Measurements from ENCODE around the gene AVL9. TPM values are rescaled to one million over a fixed set of nuclear protein-coding genes. Genes with fewer than 3 reads are reported as not detected.

AVL9 gene
- total RNA-seq, 4 donors from 2014 or later = 50.9 to 69.2 (median 62.9) TPM

DNA sequence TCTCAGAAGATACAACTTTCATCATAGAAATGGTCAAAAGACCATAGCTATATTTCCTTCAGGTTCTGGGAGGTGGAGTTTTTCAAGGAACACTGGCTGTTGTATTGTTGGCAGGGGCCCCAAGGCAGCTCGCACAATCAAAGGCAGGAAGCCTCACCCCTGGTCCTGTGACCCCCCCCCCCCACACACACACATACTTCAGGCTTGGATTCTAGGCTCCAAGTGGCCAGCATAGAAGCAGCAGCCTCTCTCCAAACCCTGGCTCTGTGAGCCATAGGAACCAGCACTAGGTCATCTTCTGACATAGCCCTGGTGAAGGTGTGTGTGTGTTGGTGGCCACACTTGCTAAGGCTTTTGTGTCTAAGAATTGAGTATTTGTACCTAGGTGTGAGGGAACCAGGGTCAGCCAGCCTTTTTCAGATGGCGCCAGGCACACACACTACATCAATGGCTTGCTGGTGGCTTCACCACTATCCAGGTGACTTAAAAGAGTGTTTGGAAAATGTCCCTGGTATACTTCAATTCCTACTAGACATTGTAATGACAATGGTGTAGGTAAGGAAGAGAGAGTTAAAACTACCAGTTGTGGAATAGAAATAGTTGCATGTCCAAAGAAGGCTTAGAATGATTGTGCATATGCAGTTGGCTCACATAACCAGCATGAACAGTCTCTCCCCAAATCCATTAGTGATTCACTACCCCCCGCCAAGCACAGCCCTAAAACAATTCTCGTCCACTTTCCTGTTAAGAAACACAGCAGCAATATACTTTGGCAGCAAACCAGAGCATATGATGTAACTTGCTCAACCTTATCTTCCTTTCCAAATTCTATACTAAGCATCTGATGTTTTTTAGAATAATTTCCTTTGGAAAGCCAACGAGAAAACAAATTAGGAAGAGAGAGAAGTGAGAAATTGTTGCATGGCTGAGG is 91.3 kb downstream of the AVL9 start:
- no peak for DNase-seq
- intact Hi-C loops (cut with DNase I; ENCODE audit: low total_unique reads) (no loop called here), in situ Hi-C loops (cut with MboI; ENCODE audit: low pct_ligation_motif_present in 1 of 4, low pct_unique_long_range_greater_than_20kb in 1 of 4, low sequenced_read_pairs in 3 of 4) (no loop called here)

DNA sequence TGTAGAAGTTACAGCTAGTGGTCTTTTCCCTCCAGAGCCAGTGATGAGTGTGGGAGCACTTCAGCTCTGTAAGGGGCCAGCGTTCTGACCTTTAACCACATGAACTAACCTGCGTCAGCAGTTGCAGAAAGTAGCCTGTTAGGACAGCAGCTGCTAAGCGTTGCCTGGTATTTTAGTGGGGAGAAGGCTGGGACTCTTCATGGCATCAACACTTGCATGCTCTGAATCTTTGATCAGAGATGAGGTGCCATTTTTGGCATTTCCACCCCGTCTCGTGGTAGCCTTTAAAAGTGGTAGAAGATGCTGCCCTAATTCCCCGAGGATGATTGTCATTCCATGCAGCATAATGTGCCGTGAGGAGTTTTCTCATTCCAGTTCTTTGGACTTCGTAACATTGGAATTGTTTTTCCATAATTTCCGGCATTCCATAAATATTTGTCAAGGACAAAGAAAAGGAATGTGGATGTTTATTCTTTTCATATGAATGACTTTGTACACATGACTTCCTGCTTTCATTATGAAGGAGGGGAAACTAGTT is 92.2 kb downstream of the AVL9 start:
- Histone ChIP-seq H3K27me3 (no peaks in the 10 kb centered on the region), H3K36me3 (peaks cover 0 to 26% (median 9%) of the 10 kb centered on the region in 4 donors), H3K4me3 (no peak overlapping the region), H3K27ac (peak overlapping the region; percentile 35 to 47 (median 39)), H3K4me1 (peaks cover 0 to 8% (median 5%) of the 10 kb centered on the region in 4 donors), H3K9me3 (no peaks in the 10 kb centered on the region)
- TF ChIP-seq POLR2AphosphoS5 (IDR thresholded peaks at IDR 0.05) (no peak), EP300 (IDR thresholded peaks at IDR 0.05; ENCODE audit: low read depth) (no peak)
- TF ChIP-seq, protein P1, sequence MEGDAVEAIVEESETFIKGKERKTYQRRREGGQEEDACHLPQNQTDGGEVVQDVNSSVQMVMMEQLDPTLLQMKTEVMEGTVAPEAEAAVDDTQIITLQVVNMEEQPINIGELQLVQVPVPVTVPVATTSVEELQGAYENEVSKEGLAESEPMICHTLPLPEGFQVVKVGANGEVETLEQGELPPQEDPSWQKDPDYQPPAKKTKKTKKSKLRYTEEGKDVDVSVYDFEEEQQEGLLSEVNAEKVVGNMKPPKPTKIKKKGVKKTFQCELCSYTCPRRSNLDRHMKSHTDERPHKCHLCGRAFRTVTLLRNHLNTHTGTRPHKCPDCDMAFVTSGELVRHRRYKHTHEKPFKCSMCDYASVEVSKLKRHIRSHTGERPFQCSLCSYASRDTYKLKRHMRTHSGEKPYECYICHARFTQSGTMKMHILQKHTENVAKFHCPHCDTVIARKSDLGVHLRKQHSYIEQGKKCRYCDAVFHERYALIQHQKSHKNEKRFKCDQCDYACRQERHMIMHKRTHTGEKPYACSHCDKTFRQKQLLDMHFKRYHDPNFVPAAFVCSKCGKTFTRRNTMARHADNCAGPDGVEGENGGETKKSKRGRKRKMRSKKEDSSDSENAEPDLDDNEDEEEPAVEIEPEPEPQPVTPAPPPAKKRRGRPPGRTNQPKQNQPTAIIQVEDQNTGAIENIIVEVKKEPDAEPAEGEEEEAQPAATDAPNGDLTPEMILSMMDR (IDR thresholded peaks at IDR 0.05) = no peak
- intact Hi-C loops (cut with DNase I; ENCODE audit: low total_unique reads) = no loop called here
- in situ Hi-C loops (cut with MboI; ENCODE audit: low pct_ligation_motif_present in 1 of 4, low pct_unique_long_range_greater_than_20kb in 1 of 4, low sequenced_read_pairs in 3 of 4) = no loop called here
- no peak for DNase-seq
- WGBS, 2 donors (ENCODE audit: low coverage in 1 of 2) = 59 to 66% methylated on average over 4 to 9 of the region's 9 CpGs

More for the DNA sequence above, 91.3 kb downstream of the AVL9 start:
- Histone ChIP-seq H3K4me3 (no peak overlapping the region), H3K27ac (peak overlapping the region; percentile 2 to 51 (median 37)), H3K9me3 (no peaks in the 10 kb centered on the region), H3K36me3 (peaks cover 0 to 35% (median 13%) of the 10 kb centered on the region in 4 donors), H3K4me1 (peaks cover 0 to 8% (median 5%) of the 10 kb centered on the region in 4 donors), H3K27me3 (no peaks in the 10 kb centered on the region)
- WGBS, 2 donors (ENCODE audit: low coverage in 1 of 2) = 48 to 66% methylated on average over 4 to 5 of the region's 5 CpGs
- TF ChIP-seq EP300 (IDR thresholded peaks at IDR 0.05; ENCODE audit: low read depth) (no peak), POLR2AphosphoS5 (IDR thresholded peaks at IDR 0.05) (no peak), POLR2A (IDR thresholded peaks at IDR 0.05) (no peak)
- TF ChIP-seq, protein P1 (IDR thresholded peaks at IDR 0.05) = no peak

DNA sequence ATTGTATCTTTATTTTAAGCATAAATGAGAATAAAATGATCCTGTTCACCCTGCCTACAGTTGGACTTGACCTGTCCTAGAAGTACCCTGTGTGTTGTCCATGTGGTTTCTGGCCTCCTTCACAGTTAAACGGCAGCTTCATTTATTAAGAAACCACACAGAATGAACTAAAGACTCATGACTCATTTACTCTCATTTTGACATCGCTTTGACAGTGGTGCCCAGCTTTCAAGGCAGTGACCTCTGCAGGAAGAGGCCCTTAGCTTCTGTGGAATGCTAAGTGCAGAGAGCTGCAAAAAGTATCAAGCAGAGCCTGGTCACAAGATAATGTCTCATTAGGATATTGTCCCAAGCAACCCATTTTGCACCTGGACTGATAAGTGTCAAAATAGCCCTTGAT is 93.4 kb downstream of the AVL9 start:
- WGBS, 2 donors (ENCODE audit: low coverage in 1 of 2) = 39 to 62% methylated on average over 2 of the region's 2 CpGs
- Histone ChIP-seq H3K27me3 (no peaks in the 10 kb centered on the region), H3K4me3 (no peak overlapping the region), H3K27ac (peak overlapping the region in 2 of 4 donors; percentile 35 to 39), H3K4me1 (peaks cover 0 to 8% (median 5%) of the 10 kb centered on the region in 4 donors), H3K36me3 (peaks cover 0 to 20% (median 6%) of the 10 kb centered on the region in 4 donors), H3K9me3 (no peaks in the 10 kb centered on the region)
- TF ChIP-seq EP300 (IDR thresholded peaks at IDR 0.05; ENCODE audit: low read depth) = no peak
- TF ChIP-seq POLR2A (IDR thresholded peaks at IDR 0.05) = no peak
- TF ChIP-seq, protein P1 (IDR thresholded peaks at IDR 0.05) = no peak
- no peak for TF ChIP-seq POLR2AphosphoS5 (IDR thresholded peaks at IDR 0.05)
- in situ Hi-C loops (cut with MboI; ENCODE audit: low pct_ligation_motif_present in 1 of 4, low pct_unique_long_range_greater_than_20kb in 1 of 4, low sequenced_read_pairs in 3 of 4) = no loop called here
- intact Hi-C loops (cut with DNase I; ENCODE audit: low total_unique reads) = no loop called here
- no peak for DNase-seq

DNA sequence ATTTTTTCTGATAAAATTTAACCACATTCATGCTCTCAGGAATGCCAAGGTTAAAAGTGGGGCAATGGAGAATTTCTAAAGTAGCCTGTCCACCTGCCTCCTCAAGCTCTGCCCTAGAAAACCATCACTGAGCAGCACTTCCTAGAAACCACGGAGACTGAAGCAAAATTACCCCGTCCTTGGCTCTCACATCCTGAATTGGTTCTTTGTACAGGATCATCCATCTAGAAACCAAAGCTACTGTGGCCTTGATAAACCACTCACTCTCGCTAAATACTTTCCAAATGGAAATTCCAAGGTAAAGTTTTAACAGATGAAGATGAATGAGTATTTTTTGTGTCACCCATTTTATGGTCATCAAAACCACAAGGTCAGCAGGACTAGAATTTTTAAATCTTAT is 96.6 kb downstream of the AVL9 start:
- peaks cover 0 to 7% (median 2%) of the 10 kb centered on the region in 4 donors for H3K4me1 ChIP-seq
- no peaks in the 10 kb centered on the region for H3K27me3 ChIP-seq
- no peak for DNase-seq
- H3K9me3 ChIP-seq = no peaks in the 10 kb centered on the region
- H3K4me3 ChIP-seq = no peak overlapping the region
- in situ Hi-C loops (cut with MboI; ENCODE audit: low pct_ligation_motif_present in 1 of 4, low pct_unique_long_range_greater_than_20kb in 1 of 4, low sequenced_read_pairs in 3 of 4) = no loop called here
- H3K27ac ChIP-seq = no peak overlapping the region
- H3K36me3 ChIP-seq = no peaks in the 10 kb centered on the region
- TF ChIP-seq EP300 (IDR thresholded peaks at IDR 0.05; ENCODE audit: low read depth) (no peak), POLR2AphosphoS5 (IDR thresholded peaks at IDR 0.05) (no peak), POLR2A (IDR thresholded peaks at IDR 0.05) (no peak)
- TF ChIP-seq, protein P1 (IDR thresholded peaks at IDR 0.05) = no peak
- intact Hi-C loops (cut with DNase I; ENCODE audit: low total_unique reads) = no loop called here
- 75 to 80% methylated on average over 2 to 3 of the region's 3 CpGs for WGBS, 2 donors (ENCODE audit: low coverage in 1 of 2)
